GM23338 (cell line): ENCODE results near the gene PFDN4. TPM values are rescaled to one million over a fixed set of nuclear protein-coding genes. Genes with fewer than 3 reads are reported as not detected.

Experiments used
- ATAC-seq: fragments of 200-7000 bp; cut with Tn5 transposase; 3 replicates; pipeline ENCODE4 v1.9.1; 2020
- DNase-seq: peaks from one replicate; pipeline ENCODE4 v3.0.0-alpha.2; 2015; ENCODE audit warnings: low spot score
- H2AFZ ChIP-seq: fragments of 200-600 bp; sonication (generic); 2 replicates; pipeline ENCODE4 v1.8.0; 2016; ENCODE audit warnings: antibody characterized with exemption, mild to moderate bottlenecking, moderate library complexity
- H3F3A ChIP-seq: fragments of 200-600 bp; sonication (generic); replicated peaks from 2 replicates; pipeline ENCODE4 v1.8.0; 2017; ENCODE audit warnings: antibody characterized with exemption, mixed run types, low read depth
- H3K27ac ChIP-seq: fragments of 200-600 bp; sonication (generic); 2 replicates; pipeline ENCODE4 v1.6.1; 2016; ENCODE audit warnings: low read depth
- H3K27me3 ChIP-seq: fragments of 200-600 bp; sonication (generic); 2 replicates; pipeline ENCODE4 v1.8.0; 2016; ENCODE audit warnings: mild to moderate bottlenecking, mixed run types, moderate library complexity; ENCODE audit not compliant: insufficient read depth
- H3K36me3 ChIP-seq: fragments of 200-600 bp; sonication (generic); 2 replicates; pipeline ENCODE4 v1.8.0; 2016; ENCODE audit warnings: mild to moderate bottlenecking; ENCODE audit not compliant: insufficient read depth
- H3K4me1 ChIP-seq: fragments of 200-600 bp; sonication (generic); 2 replicates; pipeline ENCODE4 v1.8.0; 2016; ENCODE audit warnings: mild to moderate bottlenecking, moderate library complexity; ENCODE audit not compliant: insufficient read depth
- H3K4me2 ChIP-seq: fragments of 200-600 bp; sonication (generic); 2 replicates; pipeline ENCODE4 v1.7.1; 2017; ENCODE audit warnings: mixed run types
- H3K4me3 ChIP-seq: fragments of 200-600 bp; sonication (generic); 2 replicates; pipeline ENCODE4 v1.6.1; 2016; ENCODE audit warnings: mixed run types
- H3K79me2 ChIP-seq: fragments of 200-600 bp; sonication (generic); replicated peaks from 2 replicates; pipeline ENCODE4 v1.8.0; 2017; ENCODE audit warnings: mild to moderate bottlenecking; ENCODE audit not compliant: insufficient read depth
- H3K9me2 ChIP-seq: fragments of 200-600 bp; sonication (generic); 2 replicates; pipeline ENCODE4 v1.8.0; 2017; ENCODE audit not compliant: insufficient read depth
- H4K20me1 ChIP-seq: fragments of 200-600 bp; sonication (generic); replicated peaks from 2 replicates; pipeline ENCODE4 v1.8.0; 2017; ENCODE audit warnings: mild to moderate bottlenecking; ENCODE audit not compliant: insufficient read depth
- H3K27ac Mint-ChIP-seq: 2 replicates; pipeline ENCODE4 v1.8.0; 2020; ENCODE audit warnings: inconsistent platforms, mild to moderate bottlenecking, moderate library complexity, mixed read lengths
- H3K27me3 Mint-ChIP-seq: 3 replicates; pipeline ENCODE4 v1.8.0; 2022; ENCODE audit warnings: low read depth, mild to moderate bottlenecking, moderate library complexity, mixed read lengths, inconsistent platforms; ENCODE audit not compliant: insufficient read depth, poor library complexity
- H3K36me3 Mint-ChIP-seq: 3 replicates; pipeline ENCODE4 v1.8.0; 2021; ENCODE audit warnings: low read depth, mild to moderate bottlenecking, inconsistent platforms, moderate library complexity, mixed read lengths
- H3K4me1 Mint-ChIP-seq: 3 replicates; pipeline ENCODE4 v1.8.0; 2020; ENCODE audit warnings: mild to moderate bottlenecking, inconsistent platforms, mixed read lengths
- H3K4me3 Mint-ChIP-seq: 3 replicates; pipeline ENCODE4 v1.8.0; 2021; ENCODE audit warnings: moderate library complexity, mild to moderate bottlenecking, inconsistent platforms, mixed read lengths
- H3K9me3 Mint-ChIP-seq: 3 replicates; pipeline ENCODE4 v1.8.0; 2020; ENCODE audit warnings: moderate library complexity, mild to moderate bottlenecking, inconsistent platforms, mixed read lengths
- CTCF ChIP-seq, 2 experiments: fragments of 200-600 bp in 1 of 2; sonication (generic) in 1 of 2; conservative IDR thresholded peaks; 2 replicates each; pipeline versions ENCODE4 v1.5.1 to v1.6.1; 2016 to 2017; ENCODE audit warnings: antibody characterized with exemption in 2 of 2, low read depth in 2 of 2, mild to moderate bottlenecking in 2 of 2, moderate library complexity in 1 of 2
- EZH2 ChIP-seq: fragments of 200-600 bp; sonication (generic); IDR thresholded peaks from one replicate; pipeline ENCODE4 v1.8.0; 2017; ENCODE audit warnings: antibody characterized with exemption, mild to moderate bottlenecking, low read depth; ENCODE audit not compliant: unreplicated experiment
- EZH2phosphoT487 ChIP-seq: fragments of 200-600 bp; sonication (generic); IDR thresholded peaks from one replicate; pipeline ENCODE4 v1.8.1; 2018; ENCODE audit warnings: antibody characterized with exemption; ENCODE audit not compliant: unreplicated experiment
- POLR2AphosphoS5 ChIP-seq: IDR thresholded peaks from 2 replicates; pipeline ENCODE4 v1.6.1; 2016; ENCODE audit warnings: antibody characterized with exemption, low read depth
- REST ChIP-seq: IDR thresholded peaks from one replicate; pipeline ENCODE4 v1.6.1; 2018; ENCODE audit warnings: antibody characterized with exemption; ENCODE audit not compliant: unreplicated experiment
- ZNF114 ChIP-seq: fragments of 250-450 bp; sonication (Bioruptor Pico); IDR thresholded peaks from 2 replicates; pipeline ENCODE4 v1.5.0; 2020; ENCODE audit warnings: mild to moderate bottlenecking, moderate library complexity
- ZNF331 ChIP-seq: fragments of 250-450 bp; sonication (Bioruptor Pico); IDR thresholded peaks from 2 replicates; pipeline ENCODE4 v1.5.0; 2020; ENCODE audit warnings: low read depth, mild to moderate bottlenecking, moderate library complexity
- ZNF462 ChIP-seq: fragments of 250-450 bp; sonication (Bioruptor Pico); IDR thresholded peaks from 2 replicates; pipeline ENCODE4 v1.5.0; 2020; ENCODE audit warnings: mild to moderate bottlenecking, moderate library complexity
- polyA plus RNA-seq: library from polyadenylated mRNA; unstranded; fragments of >200 nt; fragmentation: Nextera tagmentation; extraction: Ambion mirVana; gene quantifications from 2 replicates; pipeline ENCODE4 v1.2.1, GENCODE V29; 2016
- total RNA-seq: library from RNA; depleted of rRNA; stranded (reverse); fragments of >200 nt; shearing (Covaris generic); gene quantifications from 2 replicates; pipeline ENCODE4 v1.2.3, GENCODE V29; 2014

PFDN4 gene
- total and polyA plus RNA-seq, 2 experiments from 2014 or later = 105 to 477 TPM

GRCh38 chr20:54223751-54224150 is 15.9 kb downstream of the PFDN4 start:
- H3K27ac Mint-ChIP-seq = 0 out of 2 replicates have a peak overlapping the region, but pooled peaks have one; percentile 13

More at GRCh38 chr20:54223751-54224150, 15.9 kb downstream of the PFDN4 start:
- Mint-ChIP-seq H3K4me1 (peaks cover 41% of the 10 kb centered on the region), H3K27me3 (peaks cover 5% of the 10 kb centered on the region), H3K9me3 (no peaks in the 10 kb centered on the region), H3K36me3 (peaks cover under 1% of the 10 kb centered on the region; the same call in 1 of the 3 replicates), H3K4me3 (no peak overlapping the region)
- H3K9me2 ChIP-seq = no peaks in the 10 kb centered on the region
- TF ChIP-seq ZNF331 (CRISPR knock-in tag) = no peak
- no peak for TF ChIP-seq ZNF114 (CRISPR knock-in tag)
- TF ChIP-seq EZH2phosphoT487 = no peak
- TF ChIP-seq ZNF462 (CRISPR knock-in tag) = no peak
- no peak for TF ChIP-seq CTCF (conservative IDR thresholded peaks at IDR 0.05; ENCODE audit: low read depth in 2 of 2)
- no peak for TF ChIP-seq POLR2AphosphoS5
- no peak for TF ChIP-seq REST
- no peak for TF ChIP-seq EZH2
- peak; percentile 64 for ATAC-seq
- DNase-seq = no peak
- H3K27ac ChIP-seq = no peak overlapping the region
- H3K4me1 ChIP-seq = peaks cover 20% of the 10 kb centered on the region
- H4K20me1 ChIP-seq = peaks cover 4% of the 10 kb centered on the region; the same call in 1 of the 2 replicates
- H3K4me3 ChIP-seq = no peak overlapping the region
- H3K79me2 ChIP-seq = no peaks in the 10 kb centered on the region
- peaks cover 3% of the 10 kb centered on the region; the same call in 1 of the 2 replicates for H3K36me3 ChIP-seq
- peak overlapping the region; percentile 8; the same call in 1 of the 2 replicates for H3K4me2 ChIP-seq
- no peak overlapping the region for H2AFZ ChIP-seq
- H3K27me3 ChIP-seq = no peaks in the 10 kb centered on the region
- H3F3A ChIP-seq = no peaks in the 10 kb centered on the region
